Measurements from ENCODE around the gene LILRB3.
"Not testable (repeated sequence)": the region's sequence is repeated elsewhere in the genome, so short reads cannot be mapped to it uniquely, and the experiment has no call there.

Gene LILRB3

GRCh38 chr19:54211235-54211634, 11.6 kb downstream of the LILRB3 start:
- no peak for DNase-seq

GRCh38 chr19:54209811-54210494, 12.9 kb downstream of the LILRB3 start:
- peak in 43 of 51 donors; percentile 9 to 88 (median 59) for DNase-seq

- DNase-seq, result peak in 23 of 51 donors; percentile 21 to 66 (median 53)
Observed at GRCh38 chr19:54209058-54209810, 13.6 kb downstream of the LILRB3 start.

GRCh38 chr19:54208784-54209057, 14.1 kb downstream of the LILRB3 start:
- DNase-seq, result no peak

GRCh38 chr19:54207983-54208783, 14.6 kb downstream of the LILRB3 start:
- DNase-seq, result peak in 33 of 51 donors; percentile 3 to 65 (median 35)

- no peak for DNase-seq
Observed at GRCh38 chr19:54207676-54207982, 15.2 kb downstream of the LILRB3 start.

- DNase-seq, result not testable (repeated sequence)
Observed at GRCh38 chr19:54207193-54207592, 15.6 kb downstream of the LILRB3 start.

- no peak for DNase-seq
Observed at GRCh38 chr19:54206831-54207177, 16.0 kb downstream of the LILRB3 start.

- no peak for DNase-seq
Observed at GRCh38 chr19:54206030-54206830, 16.6 kb downstream of the LILRB3 start.

- DNase-seq, result no peak
Observed at GRCh38 chr19:54204767-54205468, 17.9 kb downstream of the LILRB3 start.

- no peak for DNase-seq
Observed at GRCh38 chr19:54203151-54203611, 19.6 kb downstream of the LILRB3 start.

GRCh38 chr19:54201980-54202379, 20.8 kb downstream of the LILRB3 start:
- no peak for DNase-seq

GRCh38 chr19:54201172-54201701, 21.6 kb downstream of the LILRB3 start:
- no peak for DNase-seq

- no peak for DNase-seq
Observed at GRCh38 chr19:54199401-54199800, 23.4 kb downstream of the LILRB3 start.

- no peak for DNase-seq
Observed at GRCh38 chr19:54197121-54197520, 25.7 kb downstream of the LILRB3 start.

GRCh38 chr19:54196536-54196935, 26.3 kb downstream of the LILRB3 start:
- no peak for DNase-seq

GRCh38 chr19:54194463-54194862, 28.3 kb downstream of the LILRB3 start:
- DNase-seq, result not testable (repeated sequence)

GRCh38 chr19:54193011-54193410, 29.8 kb downstream of the LILRB3 start:
- no peak for DNase-seq

- peak in 1 of 51 donors; percentile 47 for DNase-seq
Observed at GRCh38 chr19:54191811-54192453, 30.9 kb downstream of the LILRB3 start.
